Fibroblast of lung (primary cell): ENCODE measurements around the gene ZNF407. TPM values are rescaled to one million over a fixed set of nuclear protein-coding genes. Genes with fewer than 3 reads are reported as not detected.

Experiments
- DNase-seq, 2 donors: peaks; one replicate each; pipeline versions ENCODE4 v3.0.0 to v3.0.0-alpha.2; 2010; ENCODE audit warnings: low read depth in 2 of 2
- H2AFZ ChIP-seq: 2 replicates; pipeline ENCODE4 v1.5.1; 2012; ENCODE audit warnings: low read length, control low read depth, inconsistent platforms
- H3K27ac ChIP-seq: 2 replicates; pipeline ENCODE4 v1.5.1; 2011; ENCODE audit warnings: low read length, control low read depth; ENCODE audit not compliant: insufficient read depth
- H3K27me3 ChIP-seq: 2 replicates; pipeline ENCODE4 v1.5.1; 2011; ENCODE audit warnings: mild to moderate bottlenecking, low read length; ENCODE audit not compliant: control insufficient read depth, insufficient read depth
- H3K36me3 ChIP-seq: 2 replicates; pipeline ENCODE4 v1.5.1; 2011; ENCODE audit warnings: low read length; ENCODE audit not compliant: control insufficient read depth, insufficient read depth
- H3K4me1 ChIP-seq: 2 replicates; pipeline ENCODE4 v1.5.1; 2011; ENCODE audit warnings: low read length; ENCODE audit not compliant: control insufficient read depth, insufficient read depth; ENCODE audit errors: extremely low read depth
- H3K4me2 ChIP-seq: 2 replicates; pipeline ENCODE4 v1.5.1; 2011; ENCODE audit warnings: low read length, control low read depth; ENCODE audit not compliant: insufficient read depth; ENCODE audit errors: extremely low read depth
- H3K4me3 ChIP-seq, 4 experiments: fragments of 200-600 bp in 1 of 4; sonication (generic) in 1 of 4; replicated peaks in 1 of 4; 2 replicates each; pipeline ENCODE4 v1.5.1; 2011 to 2016; ENCODE audit warnings: low read length in 4 of 4, low read depth in 3 of 4, mild to moderate bottlenecking in 3 of 4, control low read depth in 2 of 4, inconsistent platforms in 1 of 4, mixed read lengths in 1 of 4; ENCODE audit not compliant: insufficient read depth in 1 of 4; ENCODE audit errors: control extremely low read depth in 1 of 4
- H3K79me2 ChIP-seq: 2 replicates; pipeline ENCODE4 v1.5.1; 2012; ENCODE audit warnings: mild to moderate bottlenecking, low read length, inconsistent platforms; ENCODE audit not compliant: control insufficient read depth, insufficient read depth
- H3K9ac ChIP-seq: 2 replicates; pipeline ENCODE4 v1.5.1; 2011; ENCODE audit warnings: mild to moderate bottlenecking, low read length, control low read depth; ENCODE audit not compliant: insufficient read depth
- H3K9me3 ChIP-seq: 2 replicates; pipeline ENCODE4 v1.5.1; 2012; ENCODE audit warnings: low read depth, low read length; ENCODE audit not compliant: control insufficient read depth, insufficient read depth
- H4K20me1 ChIP-seq: 2 replicates; pipeline ENCODE4 v1.5.1; 2011; ENCODE audit warnings: low read length; ENCODE audit not compliant: control insufficient read depth, insufficient read depth; ENCODE audit errors: extremely low read depth
- CTCF ChIP-seq, 2 donors: IDR thresholded peaks in 1 of 2; conservative IDR thresholded peaks in 1 of 2; 1 replicate in 1 of 2; 2 replicates in 1 of 2; pipeline ENCODE4 v1.5.1; 2011 to 2012; ENCODE audit warnings: low read length in 2 of 2, control low read depth in 1 of 2, inconsistent platforms in 1 of 2, low read depth in 1 of 2, mild to moderate bottlenecking in 1 of 2
- EZH2 ChIP-seq: IDR thresholded peaks from 2 replicates; pipeline ENCODE4 v1.5.1; 2012; ENCODE audit warnings: low read length, control low read depth, mild to moderate bottlenecking; ENCODE audit errors: missing control alignments
- polyA plus RNA-seq, 2 donors: library from polyadenylated mRNA; depleted of rRNA in 1 of 2; stranded (reverse) in 1 of 2; unstranded in 1 of 2; fragments of >200 nt; gene quantifications; 2 replicates each; pipeline ENCODE4 v1.2.1, GENCODE V29; 2011 to 2012; ENCODE audit warnings: missing spikeins in 1 of 2
- total RNA-seq: library from RNA; depleted of rRNA; stranded (reverse); fragments of >200 nt; gene quantifications from 2 replicates; pipeline ENCODE4 v1.2.1, GENCODE V29; 2014

The ZNF407 gene
- total and polyA plus RNA-seq, 2 donors (not counting 1 experiment from before 2014, with no cell fraction given): 5.1 to 12.6 TPM

DNA sequence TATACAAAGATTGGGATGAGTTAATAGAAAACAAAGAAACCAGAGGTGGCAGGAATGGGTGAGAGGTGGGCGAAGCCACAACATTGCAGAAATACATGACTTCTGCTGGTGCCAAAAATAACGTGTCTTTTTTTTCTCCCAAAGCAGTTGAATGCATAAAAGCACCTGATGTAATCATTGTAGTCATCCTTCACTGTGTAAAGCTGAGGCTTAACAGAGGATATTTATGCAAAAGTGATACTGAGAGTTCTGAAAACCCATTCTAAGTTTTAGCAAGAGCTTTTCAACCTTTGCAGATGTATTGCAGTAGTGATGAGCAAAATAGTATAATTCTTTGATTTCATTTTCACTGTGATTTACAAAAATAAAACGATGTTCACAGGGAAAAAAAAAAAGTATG, 438.3 kb downstream of the ZNF407 start:
- DNase-seq: no peak

DNA sequence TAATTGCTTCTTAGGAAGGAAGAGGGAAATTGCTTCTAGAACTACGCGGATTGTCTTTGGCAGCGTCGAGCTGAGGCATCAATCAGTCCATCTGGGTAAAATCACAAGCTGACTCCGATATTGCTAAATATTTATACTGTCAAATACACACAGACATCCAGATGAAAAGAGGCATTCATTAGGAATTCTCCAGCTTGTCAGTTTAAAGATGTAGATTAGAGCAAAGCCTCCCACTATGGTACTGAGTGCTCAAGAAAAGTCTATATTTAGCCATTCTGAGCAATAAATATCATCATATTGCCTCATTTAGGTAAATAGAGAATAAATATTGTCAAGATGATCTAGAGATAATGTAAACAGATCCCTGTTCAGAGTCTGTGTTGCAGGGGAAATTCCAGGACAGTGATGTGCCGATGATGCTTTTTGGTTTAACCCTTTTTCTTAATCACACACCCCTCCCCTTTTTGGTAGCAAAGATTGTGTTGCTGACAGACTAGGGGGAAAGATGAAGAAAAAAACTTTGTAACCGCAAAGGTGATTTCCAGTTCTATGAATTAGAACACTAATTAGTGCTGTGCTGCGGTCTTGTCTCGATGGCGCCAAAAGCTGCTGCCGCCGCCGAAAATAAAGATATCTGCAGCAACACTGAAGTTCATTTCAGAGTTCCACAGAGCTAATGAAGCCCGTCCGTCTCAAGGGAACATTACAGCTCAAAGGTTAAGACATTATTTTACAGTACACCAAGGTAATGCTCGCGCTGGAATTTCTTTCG, 439.4 kb downstream of the ZNF407 start:
- no peaks in the 10 kb centered on the region for H4K20me1 ChIP-seq
- H3K9me3 ChIP-seq: no peaks in the 10 kb centered on the region
- H3K27ac ChIP-seq: no peak overlapping the region
- no peaks in the 10 kb centered on the region for H3K27me3 ChIP-seq
- DNase-seq: peak in 1 of 2 donors; percentile 61
- H2AFZ ChIP-seq: no peak overlapping the region
- H3K79me2 ChIP-seq: no peaks in the 10 kb centered on the region
- TF ChIP-seq CTCF (conservative IDR thresholded peaks at IDR 0.05 in 1 of 2, IDR thresholded peaks at IDR 0.05 in 1 of 2; ENCODE audit: low read depth in 1 of 2, low read length in 2 of 2) (no peak), EZH2 (no peak)
- H3K9ac ChIP-seq: no peak overlapping the region
- peak overlapping the region; percentile 56 for H3K4me2 ChIP-seq
- no peaks in the 10 kb centered on the region for H3K36me3 ChIP-seq
- H3K4me3 ChIP-seq: peak overlapping the region in 2 of 4 experiments; percentile 18 to 25
- peaks cover 2% of the 10 kb centered on the region for H3K4me1 ChIP-seq

More for the DNA sequence above, 438.3 kb downstream of the ZNF407 start:
- Histone ChIP-seq H3K9me3 (no peaks in the 10 kb centered on the region), H3K4me2 (no peak overlapping the region), H3K79me2 (no peaks in the 10 kb centered on the region), H2AFZ (no peak overlapping the region), H3K9ac (no peak overlapping the region), H3K27me3 (no peaks in the 10 kb centered on the region), H3K4me3 (no peak overlapping the region), H3K4me1 (peaks cover 2% of the 10 kb centered on the region), H4K20me1 (no peaks in the 10 kb centered on the region), H3K27ac (no peak overlapping the region), H3K36me3 (no peaks in the 10 kb centered on the region)
- TF ChIP-seq CTCF (conservative IDR thresholded peaks at IDR 0.05 in 1 of 2, IDR thresholded peaks at IDR 0.05 in 1 of 2; ENCODE audit: low read depth in 1 of 2, low read length in 2 of 2) (no peak), EZH2 (no peak)

DNA sequence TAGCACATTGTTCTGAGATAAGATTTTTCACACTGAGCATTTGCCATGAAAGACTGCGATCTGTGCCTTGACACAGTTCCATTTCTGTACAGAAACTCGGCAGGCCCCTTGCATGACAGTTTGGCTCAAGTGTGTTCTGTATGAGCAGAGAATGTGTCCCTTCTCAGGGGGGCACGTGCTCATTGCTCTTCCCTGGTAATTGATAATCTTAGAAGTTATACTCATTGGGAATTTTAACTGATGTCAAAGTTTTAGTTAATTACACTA, 440.0 kb downstream of the ZNF407 start:
- H3K9me3 ChIP-seq: no peaks in the 10 kb centered on the region
- TF ChIP-seq EZH2: no peak
- H3K4me2 ChIP-seq: no peak overlapping the region
- no peak overlapping the region for H2AFZ ChIP-seq
- no peak overlapping the region for H3K27ac ChIP-seq
- H3K4me3 ChIP-seq: peak overlapping the region in 1 of 4 experiments; percentile 18
- H4K20me1 ChIP-seq: no peaks in the 10 kb centered on the region
- no peaks in the 10 kb centered on the region for H3K79me2 ChIP-seq
- no peaks in the 10 kb centered on the region for H3K36me3 ChIP-seq
- no peak for DNase-seq
- H3K4me1 ChIP-seq: peaks cover 2% of the 10 kb centered on the region
- no peak overlapping the region for H3K9ac ChIP-seq
- H3K27me3 ChIP-seq: no peaks in the 10 kb centered on the region
